GM20431 (cell line): Measurements from ENCODE around the gene LRRC56.
"Not testable (repeated sequence)": the region's sequence is repeated elsewhere in the genome, so short reads cannot be mapped to it uniquely, and the experiment has no call there.

Source experiments
- in situ Hi-C: fragments of 300-500 bp; cut with MseI, MboI; formaldehyde crosslinking; loops from one replicate; pipeline ENCODE4 v1.15.0; 2020; ENCODE audit warnings: low sequenced_read_pairs; ENCODE audit not compliant: unreplicated experiment

Gene LRRC56

GRCh38 chr11:516918-517685 lies 20.2 kb upstream of the LRRC56 start:
- in situ Hi-C loops = not testable (repeated sequence)

- in situ Hi-C loops = no loop called here
Observed at GRCh38 chr11:518463-519202, 18.7 kb upstream of the LRRC56 start.

DNA sequence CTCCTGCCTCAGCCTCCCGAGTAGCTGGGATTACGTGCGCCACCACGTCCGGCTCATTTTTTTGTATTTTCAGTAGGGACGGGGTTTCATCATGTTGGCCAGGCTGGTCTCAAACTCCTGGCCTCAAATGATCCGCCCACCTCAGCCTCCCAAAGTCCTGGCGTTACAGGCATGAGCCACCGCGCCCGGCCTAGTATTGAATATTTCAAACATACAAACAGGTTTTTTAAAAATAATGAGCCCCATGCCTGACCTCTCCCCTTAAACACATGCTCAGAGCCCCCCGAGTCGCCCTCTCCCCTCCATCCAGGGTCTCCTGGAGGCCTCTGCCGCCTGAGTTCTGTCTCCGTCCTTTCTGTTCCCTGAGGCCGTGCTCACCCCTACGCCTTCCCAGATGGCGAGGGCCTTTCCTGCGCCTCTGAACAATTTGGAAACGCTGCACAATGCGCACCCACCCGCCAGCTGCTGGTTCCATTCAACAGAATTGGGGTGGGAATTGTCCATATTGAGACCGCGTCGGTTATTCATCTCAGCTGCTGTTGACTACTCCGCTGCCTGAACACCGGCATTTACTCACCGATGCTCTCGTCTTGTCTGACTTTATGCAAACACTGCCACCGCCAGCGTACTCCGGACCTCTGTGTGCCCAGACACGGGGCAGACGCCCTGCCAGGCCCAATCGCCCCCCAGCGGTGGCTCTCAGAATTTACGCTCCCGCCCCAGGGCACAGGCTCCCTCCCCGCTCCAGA lies 16.7 kb upstream of the LRRC56 start:
- in situ Hi-C loops = no loop called here

DNA sequence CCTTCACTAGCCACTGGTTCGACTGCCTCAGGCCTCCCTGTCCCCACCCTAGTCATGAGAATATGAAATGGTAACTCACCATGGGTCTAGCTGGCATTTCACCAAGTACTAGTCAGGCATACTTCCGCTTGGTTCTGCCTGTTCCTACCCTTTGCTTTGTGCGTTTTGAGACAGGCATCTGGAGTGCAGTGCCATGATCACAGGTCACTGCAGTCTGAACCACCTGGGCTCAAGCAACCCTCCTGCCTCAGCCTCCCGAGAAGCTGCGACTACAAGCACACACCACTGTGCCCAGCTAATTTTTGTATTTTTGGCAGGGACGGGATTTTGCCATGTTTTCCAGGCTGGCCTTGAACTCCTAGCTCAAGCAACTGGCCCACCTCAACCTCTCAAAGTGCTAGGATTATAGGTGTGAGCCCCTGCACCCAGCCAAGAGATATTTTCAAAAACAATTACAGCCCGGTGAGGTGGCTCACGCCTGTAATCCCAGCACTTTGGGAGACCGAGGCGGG lies 16.1 kb upstream of the LRRC56 start:
- in situ Hi-C loops = no loop called here

GRCh38 chr11:526192-526591 lies 11.1 kb upstream of the LRRC56 start:
- in situ Hi-C loops = no loop called here

DNA sequence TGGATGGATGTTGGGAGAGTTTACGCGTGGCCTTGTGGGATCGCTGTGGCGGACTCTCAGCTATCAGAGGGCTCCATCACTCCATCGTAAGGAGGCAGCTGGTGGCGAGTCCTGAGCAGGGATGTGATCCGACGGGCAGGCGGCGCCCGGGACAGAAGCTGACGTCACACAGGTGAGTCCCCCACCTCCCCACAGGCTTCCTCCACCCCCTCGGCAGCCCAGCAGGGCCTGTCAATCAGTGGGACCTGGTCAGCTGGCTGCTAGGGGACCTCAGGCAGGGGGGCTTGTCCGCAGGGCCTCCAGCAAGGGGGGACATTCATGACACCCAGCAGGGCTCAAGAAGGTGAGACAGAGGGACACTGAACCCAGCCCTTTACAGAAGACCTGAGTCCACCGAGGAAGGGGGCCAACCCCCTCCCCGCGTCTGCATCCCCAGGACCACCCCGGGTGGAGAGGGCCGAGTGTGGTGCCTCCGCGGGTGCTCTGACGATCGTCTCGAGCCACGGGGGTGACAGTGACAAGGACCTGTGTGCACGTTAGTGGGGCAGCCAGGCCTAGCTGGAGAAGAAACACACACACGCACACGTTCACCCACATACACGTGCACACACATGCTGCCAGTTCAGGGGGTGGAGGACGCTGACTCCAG lies 9.0 kb upstream of the LRRC56 start:
- in situ Hi-C loops = no loop called here

DNA sequence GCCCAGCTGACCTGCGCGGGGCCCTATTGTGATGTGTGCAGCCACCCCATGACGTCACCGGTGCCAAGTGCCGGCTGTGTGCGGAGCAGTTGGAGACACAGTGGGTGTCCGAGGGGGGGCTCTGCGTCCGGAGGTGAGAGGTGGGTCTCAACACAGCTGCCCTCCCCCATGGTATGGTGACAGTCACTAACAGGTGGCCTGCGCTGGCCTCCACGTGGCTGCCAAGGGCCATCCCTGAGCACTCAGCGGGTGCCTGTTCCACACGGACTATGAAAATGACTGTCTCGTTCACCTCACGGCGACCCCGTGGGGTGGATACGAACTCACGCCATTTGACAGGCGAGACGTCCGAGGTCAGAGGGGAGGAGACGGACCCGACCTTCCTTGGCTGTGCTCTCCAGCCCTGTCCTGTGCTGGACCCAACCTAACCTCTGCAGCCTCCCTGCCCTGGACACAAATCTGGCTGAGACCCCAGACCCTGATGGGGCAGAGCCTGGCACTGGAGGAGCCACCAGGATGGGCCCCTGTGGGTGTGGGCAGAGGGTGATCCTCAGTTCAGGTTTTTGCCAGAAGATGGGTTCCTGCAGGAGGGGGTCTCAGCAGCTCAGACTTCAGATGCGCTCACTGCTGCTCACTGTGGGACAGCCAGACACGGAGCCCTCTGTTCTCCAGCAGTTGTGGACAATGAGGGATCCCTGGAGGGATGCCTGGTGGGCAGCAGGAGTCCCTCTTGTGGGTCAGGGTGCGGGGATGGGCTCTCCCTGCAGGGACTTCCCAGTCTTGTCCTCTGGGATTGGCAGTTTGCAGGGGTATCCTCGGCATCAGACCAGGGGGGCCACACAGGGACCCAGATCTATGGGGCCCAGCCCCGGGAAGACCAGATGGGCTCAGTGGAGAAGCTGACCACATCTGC lies 8.3 kb upstream of the LRRC56 start:
- in situ Hi-C loops = no loop called here

DNA sequence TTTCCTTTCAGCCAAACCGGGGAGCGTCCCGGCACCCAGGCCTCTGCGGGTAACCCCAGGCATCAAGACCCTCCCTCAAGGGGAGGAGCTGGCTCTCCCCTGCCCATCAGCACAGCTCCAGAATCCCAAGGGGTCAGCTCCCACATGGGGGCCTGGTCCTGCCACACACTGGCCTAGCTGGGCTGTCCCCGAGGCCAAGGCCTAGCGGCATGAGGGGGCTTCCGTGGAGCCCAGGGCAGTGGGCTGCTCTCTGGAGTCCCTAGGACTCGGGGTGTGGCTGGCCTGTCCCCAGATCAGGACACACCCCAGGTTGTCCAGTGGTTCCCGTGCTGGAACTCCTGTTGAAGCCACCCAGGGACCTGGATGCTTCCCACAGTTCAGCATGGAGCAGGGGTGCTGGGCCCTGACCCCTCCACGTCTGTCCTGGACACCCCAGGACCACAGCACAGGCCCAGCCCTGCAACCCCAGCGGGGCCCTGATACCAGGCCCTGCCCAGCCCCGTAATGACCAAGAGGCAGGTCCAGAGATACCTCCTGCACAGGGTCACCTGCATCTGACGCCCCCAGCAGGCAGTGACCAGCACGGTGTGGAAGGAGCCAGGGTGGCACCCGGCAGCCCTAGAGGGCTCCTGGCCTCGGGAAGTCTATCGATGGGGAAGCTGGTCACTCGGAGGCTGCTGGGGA lies 7.5 kb upstream of the LRRC56 start:
- in situ Hi-C loops = no loop called here

DNA sequence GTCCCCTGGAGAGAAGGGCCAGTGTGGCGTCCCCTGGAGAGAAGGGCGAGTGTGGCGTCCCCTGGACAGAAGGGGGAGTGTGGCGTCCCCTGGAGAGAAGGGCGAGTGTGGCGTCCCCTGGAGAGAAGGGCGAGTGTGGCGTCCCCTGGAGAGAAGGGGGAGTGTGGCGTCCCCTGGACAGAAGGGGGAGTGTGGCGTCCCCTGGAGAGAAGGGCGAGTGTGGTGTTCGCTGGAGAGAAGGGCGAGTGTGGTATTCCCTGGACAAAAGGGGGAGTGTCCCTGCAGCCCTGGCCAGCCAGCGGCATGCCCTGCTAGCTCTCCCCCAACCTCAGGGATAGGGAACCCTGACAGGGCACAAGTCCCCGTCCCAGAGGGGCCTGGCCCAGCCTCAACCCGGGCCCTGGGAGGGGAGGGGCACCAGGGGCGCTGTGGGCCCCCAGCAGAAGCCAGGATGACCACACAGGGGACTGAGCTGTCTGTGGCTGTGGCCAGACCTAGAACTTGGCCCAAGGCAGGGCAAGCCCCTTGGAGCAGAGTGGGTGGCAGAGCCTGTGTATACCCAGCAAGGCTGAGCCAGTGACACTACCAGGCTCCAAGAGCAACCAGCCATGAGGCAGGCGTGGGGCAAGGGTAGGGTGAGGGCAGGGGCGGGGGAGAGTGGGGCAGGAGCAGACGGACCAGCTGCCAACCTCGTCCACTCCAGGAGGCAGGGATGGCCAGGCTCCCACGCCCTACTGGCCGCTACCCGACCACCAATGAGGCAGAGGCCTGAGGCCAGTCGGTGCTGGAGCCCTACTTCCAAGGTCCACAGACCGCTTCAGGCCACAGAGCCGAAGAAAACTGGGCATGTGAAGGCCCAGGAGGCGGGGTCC lies 6.1 kb upstream of the LRRC56 start:
- in situ Hi-C loops = no loop called here

DNA sequence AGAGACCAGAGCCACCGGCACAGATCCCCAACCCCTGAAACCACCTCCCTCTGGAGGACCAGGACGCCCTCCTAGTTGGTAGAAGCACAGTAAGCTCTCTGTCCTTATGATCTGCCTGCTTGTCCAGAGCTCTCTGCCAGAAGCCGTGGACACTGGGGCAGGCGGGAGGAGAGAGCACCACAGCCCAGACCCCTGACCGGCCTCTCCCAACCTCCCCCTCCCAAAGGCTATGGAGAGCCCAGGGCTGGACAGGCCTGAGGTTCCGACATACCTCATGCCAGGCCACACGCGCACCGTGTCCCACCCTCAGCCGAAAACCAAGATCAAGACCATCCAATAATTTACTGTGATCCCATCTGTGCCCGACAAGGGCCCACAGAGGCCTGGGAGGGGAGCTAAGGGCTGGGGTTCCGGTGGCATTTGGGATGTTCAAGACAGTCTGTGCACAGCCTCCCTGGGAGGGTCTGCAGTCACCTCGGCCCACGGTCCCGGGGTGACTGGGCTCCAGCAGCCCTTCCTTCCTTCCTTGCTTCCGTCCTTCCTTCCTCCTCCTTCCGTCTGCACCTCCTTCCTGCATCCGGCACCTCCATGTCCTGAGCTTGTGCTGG lies 5.3 kb upstream of the LRRC56 start:
- in situ Hi-C loops = no loop called here

DNA sequence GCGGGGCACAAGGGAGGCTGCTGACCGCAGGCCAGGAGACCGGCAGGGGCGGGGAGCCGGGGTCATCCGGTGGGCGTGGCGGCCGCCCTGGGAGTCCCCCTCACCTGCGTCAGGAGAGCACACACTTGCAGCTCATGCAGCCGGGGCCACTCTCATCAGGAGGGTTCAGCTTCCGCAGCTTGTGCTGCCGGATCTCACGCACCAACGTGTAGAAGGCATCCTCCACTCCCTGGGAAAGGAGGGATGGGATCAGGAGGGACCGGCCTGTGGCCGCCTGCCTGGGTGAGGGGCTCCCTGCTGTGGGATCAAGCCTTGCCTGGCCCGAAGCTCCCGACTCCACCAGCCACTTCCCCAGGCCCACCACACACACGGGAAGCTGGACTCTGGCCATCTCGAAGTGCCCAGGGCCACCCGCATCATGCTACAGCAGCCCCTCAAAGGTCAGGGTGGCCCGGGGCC lies 4.8 kb upstream of the LRRC56 start:
- in situ Hi-C loops = no loop called here

GRCh38 chr11:532986-533585 lies 4.2 kb upstream of the LRRC56 start:
- in situ Hi-C loops = no loop called here

GRCh38 chr11:533586-534395 lies 3.5 kb upstream of the LRRC56 start:
- in situ Hi-C loops = no loop called here

- in situ Hi-C loops = no loop called here
Observed at GRCh38 chr11:534396-535209, 2.7 kb upstream of the LRRC56 start.

- in situ Hi-C loops = no loop called here
Observed at GRCh38 chr11:535210-535518, 2.2 kb upstream of the LRRC56 start.
